Heart right ventricle (tissue), 16 donors: Measurements from ENCODE around the gene POLR2L. TPM values are rescaled to one million over a fixed set of nuclear protein-coding genes. Genes with fewer than 3 reads are reported as not detected.

Source experiments
- ATAC-seq, 8 donors: fragments of 200-7000 bp; cut with Tn5 transposase; one replicate each; pipeline ENCODE4 v1.9.1; 2020; ENCODE audit warnings: mild to moderate bottlenecking in 8 of 8, moderate library complexity in 8 of 8, moderate number of reproducible peaks in 1 of 8
- DNase-seq, 2 donors: peaks; one replicate each; pipeline ENCODE4 v3.0.0-alpha.2; 2020
- H3K27ac ChIP-seq, 10 donors: fragments of 200-600 bp; sonication (generic) in 2 of 10; one replicate each; pipeline versions ENCODE4 v1.5.0 to v1.8.0; 2020 to 2022; ENCODE audit warnings: mild to moderate bottlenecking in 3 of 10
- H3K27me3 ChIP-seq, 7 donors: fragments of 200-600 bp; one replicate each; pipeline ENCODE4 v1.8.0; 2021 to 2022; ENCODE audit warnings: mild to moderate bottlenecking in 2 of 7
- H3K36me3 ChIP-seq, 9 donors: fragments of 200-600 bp; sonication (generic) in 1 of 9; one replicate each; pipeline versions ENCODE4 v1.5.0 to v1.8.0; 2020 to 2022; ENCODE audit warnings: mild to moderate bottlenecking in 2 of 9
- H3K4me1 ChIP-seq, 9 donors: fragments of 200-600 bp; sonication (generic) in 1 of 9; one replicate each; pipeline versions ENCODE4 v1.5.0 to v1.8.0; 2020 to 2022; ENCODE audit warnings: mild to moderate bottlenecking in 4 of 9
- H3K4me3 ChIP-seq, 10 donors: fragments of 200-600 bp; sonication (generic) in 2 of 10; one replicate each; pipeline versions ENCODE4 v1.5.0 to v1.8.0; 2020 to 2022; ENCODE audit warnings: mild to moderate bottlenecking in 7 of 10, moderate library complexity in 2 of 10
- H3K9me3 ChIP-seq, 11 donors: fragments of 200-600 bp in 10 of 11; sonication (generic) in 2 of 11; one replicate each; pipeline versions ENCODE4 v1.5.0 to v1.8.0; 2013 to 2022; ENCODE audit warnings: mild to moderate bottlenecking in 2 of 11, control low read depth in 1 of 11, moderate library complexity in 1 of 11
- WGBS, 2 donors: extraction: QIAGEN DNeasy Blood & Tissue Kit; methylation state at CpG; one replicate each; pipeline ENCODE4 v1.1.7; 2013; ENCODE audit warnings: inconsistent platforms in 1 of 2; 5-methylcytosine and 5-hydroxymethylcytosine counted together
- intact Hi-C, 10 donors: fragments of 100-400 bp; cut with DNase I; formaldehyde crosslinking; loops; one replicate each; pipeline versions ENCODE4 v1.11.1 to v1.14.2; 2022
- polyA plus RNA-seq, 2 donors: library from polyadenylated mRNA; stranded (reverse); fragments of 200-250 nt; gene quantifications; one replicate each; pipeline ENCODE4 v1.2.3, GENCODE V29; 2013
- total RNA-seq, 10 donors: library from RNA; stranded (reverse); fragmentation: NEBNext Ultra II Directional in 3 of 10; extraction: Animal tissue kit (Norgen Biotek cat#: 25700) in 3 of 10; gene quantifications; one replicate each; pipeline versions ENCODE4 v1.2.1 to v1.2.4, GENCODE V29; 2021 to 2023
- TF ChIP-seq, protein P1 (sequence below), 9 donors: fragments of 200-600 bp; sonication (generic) in 2 of 9; IDR thresholded peaks; one replicate each; pipeline versions ENCODE4 v1.5.0 to v1.8.0; 2021 to 2022; ENCODE audit warnings: antibody characterized with exemption in 9 of 9, mild to moderate bottlenecking in 5 of 9, moderate library complexity in 1 of 9
- donor health status: Arrhythmogenic right ventricular cardiomyopathy.
- donor health status: ischemic (EF 13 %, LVEDD 7.1; RV severe dilation, severe dysfunction).
- donor health status: healthy with polysubstance abuse.
- donor health status: DM: no; HTN: yes; CAD: no.
- donor health status: DM: no; HTN: no; CAD: no.
- donor health status: ischemic (EF 25% LVEDD 6.9; RV normal size, moderate dysfunction).
- donor health status: ischemic (EF 25% LVEDD 5.7; RV mildly dilated, moderate dysfunction).
- donor health status: healthy.
- donor health status: DM: yes; HTN: yes; CAD: no.
- donor health status: Ischemic cardiomyopathy.
- donor health status: ischemic (EF 35%, LVEDD 5.7; RV mildly dilated, moderate dysfunction).
- donor health status: nonischemic (EF 11% LVEDD 7.7; RV severe dilation, severe dysfunction).
- donor health status: DM: yes; HTN: yes; CAD: no.
- donor health status: PGD.
- donor health status: ischemic (EF 29% LVEDD 5.4; RV normal size, mild dysfunction).
- donor health status: nonischemic (EF 23%, LVEDD 6.1; RV moderate dilation, normal function).

The POLR2L gene
- total and polyA plus RNA-seq, 12 donors = 148 to 279 (median 234) TPM

- intact Hi-C loops = no loop called here
- ATAC-seq = no peak
- no peaks in the 10 kb centered on the region for H3K27me3 ChIP-seq
- H3K4me1 ChIP-seq = peaks cover 0 to 10% (median 0%) of the 10 kb centered on the region in 9 donors
- TF ChIP-seq, protein P1, sequence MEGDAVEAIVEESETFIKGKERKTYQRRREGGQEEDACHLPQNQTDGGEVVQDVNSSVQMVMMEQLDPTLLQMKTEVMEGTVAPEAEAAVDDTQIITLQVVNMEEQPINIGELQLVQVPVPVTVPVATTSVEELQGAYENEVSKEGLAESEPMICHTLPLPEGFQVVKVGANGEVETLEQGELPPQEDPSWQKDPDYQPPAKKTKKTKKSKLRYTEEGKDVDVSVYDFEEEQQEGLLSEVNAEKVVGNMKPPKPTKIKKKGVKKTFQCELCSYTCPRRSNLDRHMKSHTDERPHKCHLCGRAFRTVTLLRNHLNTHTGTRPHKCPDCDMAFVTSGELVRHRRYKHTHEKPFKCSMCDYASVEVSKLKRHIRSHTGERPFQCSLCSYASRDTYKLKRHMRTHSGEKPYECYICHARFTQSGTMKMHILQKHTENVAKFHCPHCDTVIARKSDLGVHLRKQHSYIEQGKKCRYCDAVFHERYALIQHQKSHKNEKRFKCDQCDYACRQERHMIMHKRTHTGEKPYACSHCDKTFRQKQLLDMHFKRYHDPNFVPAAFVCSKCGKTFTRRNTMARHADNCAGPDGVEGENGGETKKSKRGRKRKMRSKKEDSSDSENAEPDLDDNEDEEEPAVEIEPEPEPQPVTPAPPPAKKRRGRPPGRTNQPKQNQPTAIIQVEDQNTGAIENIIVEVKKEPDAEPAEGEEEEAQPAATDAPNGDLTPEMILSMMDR (IDR thresholded peaks at IDR 0.05) = no peak
- WGBS, 2 donors = 95 to 96% methylated on average over 11 of the region's 11 CpGs
- peaks cover 0 to 35% (median 0%) of the 10 kb centered on the region in 9 donors for H3K36me3 ChIP-seq
- DNase-seq = no peak
- H3K4me3 ChIP-seq = no peak overlapping the region
- no peak overlapping the region for H3K27ac ChIP-seq
- H3K9me3 ChIP-seq = no peaks in the 10 kb centered on the region
These were observed 35.2 kb upstream of the POLR2L start for GRCh38 chr11:877565-877964.

DNA sequence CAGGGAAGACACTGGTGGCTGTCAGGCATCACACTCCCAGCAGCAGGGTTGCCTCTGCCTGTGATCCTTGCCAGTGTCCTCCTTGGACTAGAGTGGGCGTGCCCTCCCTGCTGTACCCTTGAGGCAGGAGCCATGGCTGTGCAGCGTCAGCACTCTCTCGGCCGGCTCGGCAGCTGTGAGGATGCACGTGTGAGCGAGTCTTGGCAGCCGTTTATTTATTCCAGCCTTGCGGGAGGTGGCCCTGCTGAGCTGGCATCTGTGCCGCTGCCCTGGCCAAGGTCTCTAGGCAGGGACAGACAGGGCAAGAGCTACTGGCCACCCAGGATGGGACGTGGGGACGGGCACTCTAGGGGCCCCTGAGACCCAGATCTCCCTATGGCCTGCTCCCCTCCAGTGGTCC, 34.2 kb upstream of the POLR2L start:
- TF ChIP-seq, protein P1 (IDR thresholded peaks at IDR 0.05) = no peak

GRCh38 chr11:875769-876301, 33.5 kb upstream of the POLR2L start:
- H3K27ac ChIP-seq = no peak overlapping the region

More for the DNA sequence above, 34.2 kb upstream of the POLR2L start:
- ATAC-seq (peak; percentile 71 to 92 (median 85)), DNase-seq (peak; percentile 56 to 75)
- no peak overlapping the region for H3K27ac ChIP-seq
- H3K27me3 ChIP-seq = no peaks in the 10 kb centered on the region
- peaks cover 0 to 10% (median 0%) of the 10 kb centered on the region in 9 donors for H3K4me1 ChIP-seq
- peaks cover 0 to 25% (median 0%) of the 10 kb centered on the region in 9 donors for H3K36me3 ChIP-seq
- intact Hi-C loops = no loop called here
- no peak overlapping the region for H3K4me3 ChIP-seq
- 36 to 53% methylated on average over 12 of the region's 12 CpGs for WGBS, 2 donors
- no peaks in the 10 kb centered on the region for H3K9me3 ChIP-seq

DNA sequence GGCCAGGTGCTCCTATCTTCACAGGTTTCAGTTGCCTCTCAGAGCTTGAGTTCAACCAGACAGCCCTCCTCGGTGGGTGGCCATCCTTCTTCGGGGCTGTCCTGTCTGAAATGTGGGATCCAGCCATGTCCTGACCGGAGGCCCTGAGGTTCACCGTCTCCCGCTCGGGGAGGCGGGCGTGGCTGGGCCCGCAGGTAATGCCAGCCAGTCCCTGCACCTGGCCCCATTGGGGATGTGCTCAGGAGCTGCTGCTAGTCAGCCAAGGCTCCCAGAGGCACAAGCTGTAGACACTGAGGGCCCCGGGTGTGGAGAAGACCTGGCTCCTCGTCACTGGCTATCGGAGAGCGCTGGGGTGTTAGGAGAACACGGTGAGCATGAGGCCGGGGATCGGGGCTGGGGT, 32.9 kb upstream of the POLR2L start:
- TF ChIP-seq, protein P1 (IDR thresholded peaks at IDR 0.05) = no peak
- ATAC-seq (no peak), DNase-seq (no peak)
- intact Hi-C loops = no loop called here
- no peak overlapping the region for H3K4me3 ChIP-seq
- 93 to 95% methylated on average over 16 of the region's 16 CpGs for WGBS, 2 donors
- no peaks in the 10 kb centered on the region for H3K27me3 ChIP-seq
- H3K9me3 ChIP-seq = no peaks in the 10 kb centered on the region
- H3K36me3 ChIP-seq = peaks cover 0 to 18% (median 0%) of the 10 kb centered on the region in 9 donors
- peaks cover 0 to 10% (median 0%) of the 10 kb centered on the region in 9 donors for H3K4me1 ChIP-seq
- no peak overlapping the region for H3K27ac ChIP-seq

More at GRCh38 chr11:875769-876301, 33.5 kb upstream of the POLR2L start:
- Histone ChIP-seq H3K4me1 (peaks cover 0 to 10% (median 0%) of the 10 kb centered on the region in 9 donors), H3K9me3 (no peaks in the 10 kb centered on the region), H3K36me3 (peaks cover 0 to 21% (median 0%) of the 10 kb centered on the region in 9 donors), H3K27me3 (no peaks in the 10 kb centered on the region), H3K4me3 (no peak overlapping the region)
- ATAC-seq = no peak
- TF ChIP-seq, protein P1 (IDR thresholded peaks at IDR 0.05) = no peak
- intact Hi-C loops = no loop called here
- no peak for DNase-seq
- WGBS, 2 donors = 88 to 89% methylated on average over 21 of the region's 21 CpGs
